Testis (tissue), 2 donors: Measurements from ENCODE around the gene UGT1A10.

Experiments
- CTCF ChIP-seq, 3 experiments: fragments of 450-650 bp in 2 of 3; fragments of 200-600 bp in 1 of 3; sonication (generic) in 1 of 3; IDR thresholded peaks; one replicate each; pipeline ENCODE4 v1.5.1; 2016 to 2019; ENCODE audit warnings: antibody characterized with exemption in 3 of 3, mild to moderate bottlenecking in 2 of 3, moderate library complexity in 1 of 3
- POLR2A ChIP-seq: fragments of 450-650 bp; IDR thresholded peaks from one replicate; pipeline ENCODE4 v1.6.1; 2017; ENCODE audit warnings: antibody characterized with exemption, mild to moderate bottlenecking, moderate library complexity

- TF ChIP-seq POLR2A (no peak), CTCF (IDR thresholded peaks at IDR 0.05) (no peak)
Observed at GRCh38 chr2:233792720-233793119, 156.5 kb downstream of the UGT1A10 start.
